Gastrocnemius medialis (tissue), 4 donors: ENCODE results near the gene LRCH1.

Experiments used
- CTCF ChIP-seq, 5 experiments: fragments of 450-650 bp in 3 of 5; fragments of 200-600 bp in 2 of 5; sonication (generic) in 2 of 5; IDR thresholded peaks in 4 of 5; conservative IDR thresholded peaks in 1 of 5; 1 replicate in 4 of 5; 2 replicates in 1 of 5; pipeline ENCODE4 v1.5.1; 2016 to 2019; ENCODE audit warnings: antibody characterized with exemption in 5 of 5, mild to moderate bottlenecking in 3 of 5, moderate library complexity in 3 of 5
- POLR2A ChIP-seq, 2 donors: fragments of 450-650 bp; IDR thresholded peaks; one replicate each; pipeline ENCODE4 v1.6.1; 2017; ENCODE audit warnings: antibody characterized with exemption in 2 of 2, mild to moderate bottlenecking in 2 of 2, moderate library complexity in 2 of 2

DNA sequence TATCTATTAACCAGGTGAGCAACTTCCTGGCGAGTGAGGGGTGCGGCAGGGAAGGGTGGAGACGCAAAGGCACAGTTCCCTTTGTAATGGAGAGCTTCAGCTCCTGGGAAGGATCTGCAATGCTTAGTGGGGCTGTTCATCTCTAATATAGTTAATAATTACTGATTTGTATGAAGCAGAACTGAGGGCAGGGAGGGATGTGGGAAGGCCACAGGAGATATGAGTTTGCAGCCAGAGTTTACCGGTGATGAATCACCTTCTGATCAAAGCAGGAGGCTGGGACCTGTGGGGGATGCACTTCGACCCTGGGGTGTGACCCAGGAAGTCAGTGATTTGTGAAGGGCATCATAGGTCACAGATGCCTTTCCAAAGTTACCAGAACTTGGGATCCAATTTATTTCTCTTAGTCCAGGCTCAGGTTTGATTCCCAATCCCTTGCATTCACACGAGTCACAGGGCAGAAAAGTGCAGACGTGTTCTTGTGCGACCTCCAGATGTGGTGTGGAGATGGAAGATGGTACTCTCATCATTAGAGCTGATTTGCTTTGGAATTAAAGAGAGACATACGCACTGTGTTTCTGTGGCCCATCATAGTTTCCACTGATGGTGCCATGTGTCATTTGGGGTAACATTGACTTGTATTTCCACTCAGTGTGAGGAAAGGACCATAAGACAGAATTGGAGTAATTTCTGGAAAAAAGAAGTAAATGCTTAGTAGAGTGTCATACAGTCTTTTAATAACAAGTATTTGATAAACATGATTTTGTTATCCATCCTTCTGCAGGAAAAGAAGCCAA, 55.0 kb downstream of the LRCH1 start:
- TF ChIP-seq POLR2A (IDR thresholded peaks at IDR 0.05): no peak
- TF ChIP-seq CTCF (IDR thresholded peaks at IDR 0.05 in 4 of 5, conservative IDR thresholded peaks at IDR 0.05 in 1 of 5): no peak
